GM12875 (cell line): Measurements from ENCODE around the gene PCDHGB1.
A peak's percentile ranks its signal among the peaks of the same experiment; 100 is the strongest.

Source experiments
- H3K4me3 ChIP-seq: one replicate; pipeline ENCODE4 v1.5.1; 2011; ENCODE audit warnings: low read depth, low read length, control low read depth
- TF ChIP-seq, protein P1 (sequence below): IDR thresholded peaks from 2 replicates; pipeline ENCODE4 v1.5.1; 2011; ENCODE audit warnings: low read depth, mild to moderate bottlenecking, control low read depth, inconsistent platforms, low read length, moderate library complexity, borderline replicate concordance; ENCODE audit not compliant: insufficient read depth

PCDHGB1 gene

DNA sequence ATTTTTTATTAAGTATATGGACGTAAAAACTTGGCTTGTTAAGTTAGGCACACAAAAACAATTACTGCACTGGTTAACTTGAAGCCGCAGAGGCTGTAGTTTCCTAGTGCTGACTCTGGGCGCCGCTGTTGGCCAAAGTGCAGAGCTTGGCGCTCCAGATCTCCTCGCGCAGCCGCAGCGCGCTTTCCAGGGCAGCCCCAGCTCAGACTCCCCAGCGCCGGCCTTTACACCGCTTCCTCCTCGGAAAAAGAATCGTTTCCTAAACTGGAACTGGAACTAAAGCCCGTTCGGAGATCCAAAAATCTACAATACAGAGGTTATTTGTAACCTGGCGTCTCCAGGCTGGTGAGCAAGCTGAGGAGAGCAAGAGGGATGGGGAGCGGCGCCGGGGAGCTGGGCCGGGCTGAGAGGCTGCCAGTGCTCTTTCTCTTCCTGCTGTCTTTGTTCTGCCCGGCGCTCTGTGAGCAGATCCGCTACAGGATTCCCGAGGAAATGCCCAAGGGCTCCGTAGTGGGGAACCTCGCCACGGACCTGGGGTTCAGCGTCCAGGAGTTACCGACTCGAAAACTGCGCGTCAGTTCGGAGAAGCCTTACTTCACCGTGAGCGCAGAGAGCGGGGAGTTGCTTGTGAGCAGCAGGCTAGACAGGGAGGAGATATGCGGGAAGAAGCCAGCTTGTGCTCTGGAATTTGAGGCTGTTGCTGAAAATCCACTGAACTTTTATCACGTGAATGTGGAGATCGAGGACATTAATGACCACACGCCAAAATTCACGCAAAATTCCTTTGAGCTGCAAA lies 48.1 kb downstream of the PCDHGB1 start, which contains the start of gene PCDHGB5:
TSS of gene PCDHGB5 (plus strand) at position 192 of the 796 bp plus-strand sequence. CDS start at position 373, 181 bp downstream.
- TF ChIP-seq, protein P1, sequence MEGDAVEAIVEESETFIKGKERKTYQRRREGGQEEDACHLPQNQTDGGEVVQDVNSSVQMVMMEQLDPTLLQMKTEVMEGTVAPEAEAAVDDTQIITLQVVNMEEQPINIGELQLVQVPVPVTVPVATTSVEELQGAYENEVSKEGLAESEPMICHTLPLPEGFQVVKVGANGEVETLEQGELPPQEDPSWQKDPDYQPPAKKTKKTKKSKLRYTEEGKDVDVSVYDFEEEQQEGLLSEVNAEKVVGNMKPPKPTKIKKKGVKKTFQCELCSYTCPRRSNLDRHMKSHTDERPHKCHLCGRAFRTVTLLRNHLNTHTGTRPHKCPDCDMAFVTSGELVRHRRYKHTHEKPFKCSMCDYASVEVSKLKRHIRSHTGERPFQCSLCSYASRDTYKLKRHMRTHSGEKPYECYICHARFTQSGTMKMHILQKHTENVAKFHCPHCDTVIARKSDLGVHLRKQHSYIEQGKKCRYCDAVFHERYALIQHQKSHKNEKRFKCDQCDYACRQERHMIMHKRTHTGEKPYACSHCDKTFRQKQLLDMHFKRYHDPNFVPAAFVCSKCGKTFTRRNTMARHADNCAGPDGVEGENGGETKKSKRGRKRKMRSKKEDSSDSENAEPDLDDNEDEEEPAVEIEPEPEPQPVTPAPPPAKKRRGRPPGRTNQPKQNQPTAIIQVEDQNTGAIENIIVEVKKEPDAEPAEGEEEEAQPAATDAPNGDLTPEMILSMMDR, result peak; percentile 65
- peak within 1 kb of the TSS; percentile 41 for H3K4me3 ChIP-seq

- no peak overlapping the region for H3K4me3 ChIP-seq
- TF ChIP-seq, protein P1, result peak; percentile 23; the same call in 1 of the 2 replicates
These were observed 48.7 kb downstream of the PCDHGB1 start for GRCh38 chr5:141398608-141399007.

GRCh38 chr5:141399555-141400258 lies 49.8 kb downstream of the PCDHGB1 start:
- TF ChIP-seq, protein P1, result no peak

More at GRCh38 chr5:141399555-141400258, 49.8 kb downstream of the PCDHGB1 start:
- no peak overlapping the region for H3K4me3 ChIP-seq
